22Rv1 (cell line): ENCODE results near the gene TMEM209.
"Not testable (repeated sequence)": the region's sequence is repeated elsewhere in the genome, so short reads cannot be mapped to it uniquely, and the experiment has no call there.

Experiments used
- H3K27ac ChIP-seq: fragments of 450-650 bp; 2 replicates; pipeline ENCODE4 v1.5.1; 2017
- CTCF ChIP-seq: fragments of 450-650 bp; IDR thresholded peaks from 2 replicates; pipeline ENCODE4 v1.5.1; 2017; ENCODE audit warnings: mild to moderate bottlenecking
- ZFX ChIP-seq: fragments of 450-650 bp; IDR thresholded peaks from 2 replicates; pipeline ENCODE4 v1.6.1; 2017; ENCODE audit warnings: antibody characterized with exemption, borderline replicate concordance

TMEM209 gene

GRCh38 chr7:130205084-130205947 is at the start of gene TMEM209:
Gene TMEM209 (minus strand): TSS chr7:130205406. CDS start chr7:130205375, 31 bp downstream.
- no peak for TF ChIP-seq CTCF
- no peak for TF ChIP-seq ZFX
- H3K27ac ChIP-seq: peak within 1 kb of the TSS; percentile 100

GRCh38 chr7:130254555-130254954 is 49.3 kb upstream of the TMEM209 start:
- no peak overlapping the region for H3K27ac ChIP-seq
- TF ChIP-seq ZFX (no peak), CTCF (no peak)

- H3K27ac ChIP-seq: not testable (repeated sequence)
These were observed 44.4 kb upstream of the TMEM209 start for GRCh38 chr7:130249626-130250025.

GRCh38 chr7:130248842-130249241 is 43.6 kb upstream of the TMEM209 start:
- H3K27ac ChIP-seq: not testable (repeated sequence)

- not testable (repeated sequence) for H3K27ac ChIP-seq
These were observed 41.3 kb upstream of the TMEM209 start for GRCh38 chr7:130246491-130246890.

- not testable (repeated sequence) for H3K27ac ChIP-seq
These were observed 38.3 kb upstream of the TMEM209 start for GRCh38 chr7:130243486-130243885.

- H3K27ac ChIP-seq: no peak overlapping the region
- TF ChIP-seq CTCF (peak; percentile 99), ZFX (no peak)
These were observed 37.2 kb upstream of the TMEM209 start for GRCh38 chr7:130242198-130243014.

- H3K27ac ChIP-seq: no peak overlapping the region
- TF ChIP-seq ZFX: no peak
- TF ChIP-seq CTCF: no peak
These were observed 35.0 kb upstream of the TMEM209 start for GRCh38 chr7:130240240-130240639.

GRCh38 chr7:130236361-130236760 is 31.2 kb upstream of the TMEM209 start:
- H3K27ac ChIP-seq: not testable (repeated sequence)

- TF ChIP-seq CTCF: no peak
- no peak for TF ChIP-seq ZFX
- H3K27ac ChIP-seq: no peak overlapping the region
These were observed 28.9 kb upstream of the TMEM209 start for GRCh38 chr7:130234078-130234477.
